ENCODE results near the gene KLF2. TPM values are rescaled to one million over a fixed set of nuclear protein-coding genes. Genes with fewer than 3 reads are reported as not detected.
A peak's percentile ranks its signal among the peaks of the same experiment; 100 is the strongest.

The KLF2 gene
- total RNA-seq, 1 donor from 2014 or later = 65.2 TPM

DNA sequence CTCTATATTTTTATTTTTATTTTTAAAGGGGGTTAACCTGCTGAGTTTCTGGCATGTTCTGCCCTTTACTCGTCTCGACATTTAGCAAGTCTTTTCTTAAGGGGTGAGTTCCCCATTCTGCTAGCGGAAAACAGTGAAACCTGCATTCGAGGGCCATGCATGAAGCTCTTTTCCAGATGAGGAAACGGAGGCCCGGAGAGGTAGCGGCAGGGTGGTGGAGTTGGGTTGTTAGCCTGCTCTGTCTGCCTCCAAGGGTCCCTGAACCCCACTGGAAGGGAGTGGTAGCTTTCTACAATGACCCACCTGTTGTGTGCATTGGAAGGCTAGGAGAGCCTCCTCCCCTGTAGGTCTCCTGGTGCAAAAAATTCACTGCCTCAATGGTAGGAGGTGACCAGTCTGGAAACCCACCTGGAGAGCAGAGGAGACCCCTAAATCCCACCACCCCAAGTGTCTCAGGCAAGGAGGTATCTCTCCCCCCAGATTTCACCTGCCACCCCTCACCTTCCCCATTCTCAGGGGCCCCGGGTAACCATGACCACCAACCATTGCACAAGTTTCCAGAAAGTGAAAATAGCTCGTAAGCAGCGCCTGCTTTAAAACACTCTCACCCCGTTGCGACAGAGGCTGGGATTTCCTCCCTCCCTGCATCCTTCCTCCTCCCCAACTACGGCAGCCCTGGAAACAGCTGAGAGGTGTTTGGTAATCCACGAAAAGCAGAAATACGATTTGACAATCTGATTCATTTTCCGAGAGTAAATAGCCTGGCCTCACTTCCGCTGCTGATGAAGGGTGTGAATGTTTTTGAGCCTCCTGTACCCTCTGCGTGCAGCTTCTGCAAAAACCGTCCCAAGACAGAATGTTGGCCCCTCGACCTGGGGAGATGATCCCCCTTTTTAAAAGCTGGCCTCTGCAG, 3.5 kb downstream of the KLF2 start:
- peak overlapping the region; percentile 89 for H3K4me3 ChIP-seq
- H3K9me3 ChIP-seq (replicated peaks) = no peaks in the 10 kb centered on the region
- H3K27me3 ChIP-seq (ENCODE audit: low read depth) = no peaks in the 10 kb centered on the region
- peak; percentile 79 for DNase-seq
- intact Hi-C loops (cut with micrococcal nuclease) = no loop called here
- TF ChIP-seq, protein P1, sequence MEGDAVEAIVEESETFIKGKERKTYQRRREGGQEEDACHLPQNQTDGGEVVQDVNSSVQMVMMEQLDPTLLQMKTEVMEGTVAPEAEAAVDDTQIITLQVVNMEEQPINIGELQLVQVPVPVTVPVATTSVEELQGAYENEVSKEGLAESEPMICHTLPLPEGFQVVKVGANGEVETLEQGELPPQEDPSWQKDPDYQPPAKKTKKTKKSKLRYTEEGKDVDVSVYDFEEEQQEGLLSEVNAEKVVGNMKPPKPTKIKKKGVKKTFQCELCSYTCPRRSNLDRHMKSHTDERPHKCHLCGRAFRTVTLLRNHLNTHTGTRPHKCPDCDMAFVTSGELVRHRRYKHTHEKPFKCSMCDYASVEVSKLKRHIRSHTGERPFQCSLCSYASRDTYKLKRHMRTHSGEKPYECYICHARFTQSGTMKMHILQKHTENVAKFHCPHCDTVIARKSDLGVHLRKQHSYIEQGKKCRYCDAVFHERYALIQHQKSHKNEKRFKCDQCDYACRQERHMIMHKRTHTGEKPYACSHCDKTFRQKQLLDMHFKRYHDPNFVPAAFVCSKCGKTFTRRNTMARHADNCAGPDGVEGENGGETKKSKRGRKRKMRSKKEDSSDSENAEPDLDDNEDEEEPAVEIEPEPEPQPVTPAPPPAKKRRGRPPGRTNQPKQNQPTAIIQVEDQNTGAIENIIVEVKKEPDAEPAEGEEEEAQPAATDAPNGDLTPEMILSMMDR (IDR thresholded peaks at IDR 0.05; ENCODE audit: borderline replicate concordance) = no peak
- peaks cover 63% of the 10 kb centered on the region for H3K4me1 ChIP-seq
- H3K36me3 ChIP-seq = peaks cover 33% of the 10 kb centered on the region
- peak overlapping the region; percentile 96 for H3K27ac ChIP-seq (replicated peaks)

DNA sequence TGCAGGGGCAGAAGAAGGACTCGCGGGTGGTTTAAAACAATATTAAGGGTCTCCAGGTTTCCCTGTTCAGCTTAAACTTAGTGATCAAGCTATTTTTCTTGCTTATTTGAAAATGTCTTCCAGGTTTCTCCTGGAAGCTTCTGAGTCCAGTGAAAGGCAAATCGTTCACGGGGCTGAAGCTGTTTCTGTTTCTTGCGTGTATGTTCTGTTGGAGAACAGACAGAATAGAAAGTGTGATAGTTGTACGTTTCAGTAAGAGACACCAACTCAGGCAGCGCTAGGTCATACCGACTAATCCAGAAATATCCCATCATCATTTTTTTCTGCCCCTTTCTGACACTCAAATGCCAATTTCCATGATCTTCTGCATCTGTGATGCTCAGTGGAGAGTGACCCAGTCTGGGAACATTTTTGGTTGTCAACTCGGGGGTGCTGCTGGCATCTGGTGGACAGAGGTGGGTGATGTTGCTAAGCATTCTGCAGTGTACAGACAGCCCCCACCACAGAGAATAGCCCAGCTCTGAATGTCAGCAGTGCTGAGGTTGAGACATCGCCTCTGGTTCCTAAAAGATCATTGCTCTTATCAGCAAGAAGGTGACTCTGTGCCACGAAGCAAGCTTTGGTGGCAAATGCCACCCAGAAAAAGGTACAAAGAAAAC, 4.3 kb downstream of the KLF2 start:
- DNase-seq = no peak
- H3K4me1 ChIP-seq = peaks cover 61% of the 10 kb centered on the region
- intact Hi-C loops (cut with micrococcal nuclease) = no loop called here

DNA sequence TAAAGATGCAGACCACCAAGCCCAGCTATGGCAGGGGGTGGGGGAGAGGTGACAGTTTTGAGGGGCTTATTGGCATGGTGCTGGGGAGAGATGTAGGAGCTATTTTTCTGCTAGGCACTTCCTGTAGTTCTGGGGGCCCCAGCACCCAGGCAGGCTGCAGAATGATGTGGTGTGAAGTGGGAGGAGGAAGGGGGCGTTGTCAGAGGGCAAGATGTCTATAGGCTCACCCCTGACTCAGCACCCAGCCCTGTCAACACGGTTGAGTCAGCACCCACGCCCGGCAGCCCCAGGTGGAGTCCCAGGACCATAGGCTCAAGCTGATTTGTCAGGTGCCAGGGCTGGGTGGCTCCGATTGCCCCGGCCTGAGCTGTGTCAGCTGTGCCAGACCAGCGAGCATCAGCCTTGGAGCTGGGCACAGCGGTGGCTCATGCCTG, 5.8 kb downstream of the KLF2 start:
- peak overlapping the region; percentile 96 for H3K27ac ChIP-seq (replicated peaks)
- intact Hi-C loops (cut with micrococcal nuclease) = no loop called here
- peak; percentile 63 for DNase-seq
- no peaks in the 10 kb centered on the region for H3K27me3 ChIP-seq (ENCODE audit: low read depth)
- H3K4me1 ChIP-seq = peaks cover 52% of the 10 kb centered on the region
- H3K9me3 ChIP-seq (replicated peaks) = no peaks in the 10 kb centered on the region
- TF ChIP-seq, protein P1 (IDR thresholded peaks at IDR 0.05; ENCODE audit: borderline replicate concordance) = no peak
- H3K4me3 ChIP-seq = no peak overlapping the region
- H3K36me3 ChIP-seq = peaks cover 33% of the 10 kb centered on the region

More for the DNA sequence above, 4.3 kb downstream of the KLF2 start:
- Histone ChIP-seq H3K36me3 (peaks cover 33% of the 10 kb centered on the region), H3K27me3 (ENCODE audit: low read depth) (no peaks in the 10 kb centered on the region), H3K27ac (replicated peaks) (peak overlapping the region; percentile 96), H3K9me3 (replicated peaks) (no peaks in the 10 kb centered on the region), H3K4me3 (peak overlapping the region; percentile 89)
- TF ChIP-seq, protein P1 (IDR thresholded peaks at IDR 0.05; ENCODE audit: borderline replicate concordance) = peak; percentile 23

DNA sequence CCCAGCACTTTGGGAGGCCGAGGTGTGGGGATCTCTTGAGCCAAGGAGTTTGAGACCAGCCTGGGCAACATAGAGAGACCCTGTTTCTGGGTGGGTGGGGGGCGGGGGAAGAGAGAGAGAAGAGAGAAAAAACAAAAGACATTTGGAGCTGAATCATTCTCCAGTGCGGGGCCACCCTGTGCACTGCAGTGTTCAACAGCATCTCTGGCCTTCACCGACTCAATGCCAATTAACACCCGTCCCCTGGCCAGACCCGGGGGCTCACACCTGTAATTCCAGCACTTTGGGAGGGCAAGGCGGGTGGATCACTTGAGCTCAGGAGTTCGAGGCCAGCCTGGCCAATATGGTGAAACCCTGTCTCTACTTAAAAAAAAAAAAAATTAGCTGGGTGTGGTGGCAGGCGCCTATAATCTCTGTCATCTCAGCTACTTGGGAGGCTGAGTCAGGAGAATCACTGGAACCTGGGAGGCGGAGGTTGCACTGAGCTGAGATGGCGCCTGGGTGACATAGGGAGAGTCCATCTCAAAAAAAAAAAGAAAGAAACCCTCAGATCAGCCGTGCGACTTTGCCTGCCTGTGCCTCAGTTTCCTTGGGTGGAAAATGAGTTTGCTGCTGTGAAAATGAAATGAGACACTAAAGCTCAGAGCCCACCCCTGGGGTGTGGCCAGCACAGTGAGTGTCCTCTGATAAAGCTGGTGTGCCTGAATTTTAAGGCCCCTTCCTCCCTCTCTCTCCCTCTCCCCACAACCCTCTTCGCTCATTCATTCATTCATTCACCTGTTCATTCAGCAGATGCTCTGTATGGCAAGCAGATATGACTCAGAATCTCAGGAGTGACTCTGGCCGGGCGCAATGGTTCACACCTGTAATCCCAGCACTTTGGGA, 6.4 kb downstream of the KLF2 start:
- DNase-seq = no peak
- Histone ChIP-seq H3K4me1 (peaks cover 48% of the 10 kb centered on the region), H3K36me3 (peaks cover 29% of the 10 kb centered on the region), H3K9me3 (replicated peaks) (no peaks in the 10 kb centered on the region), H3K27me3 (ENCODE audit: low read depth) (no peaks in the 10 kb centered on the region), H3K27ac (replicated peaks) (peak overlapping the region; percentile 96), H3K4me3 (no peak overlapping the region)
- TF ChIP-seq, protein P1 (IDR thresholded peaks at IDR 0.05; ENCODE audit: borderline replicate concordance) = no peak
- intact Hi-C loops (cut with micrococcal nuclease) = no loop called here

DNA sequence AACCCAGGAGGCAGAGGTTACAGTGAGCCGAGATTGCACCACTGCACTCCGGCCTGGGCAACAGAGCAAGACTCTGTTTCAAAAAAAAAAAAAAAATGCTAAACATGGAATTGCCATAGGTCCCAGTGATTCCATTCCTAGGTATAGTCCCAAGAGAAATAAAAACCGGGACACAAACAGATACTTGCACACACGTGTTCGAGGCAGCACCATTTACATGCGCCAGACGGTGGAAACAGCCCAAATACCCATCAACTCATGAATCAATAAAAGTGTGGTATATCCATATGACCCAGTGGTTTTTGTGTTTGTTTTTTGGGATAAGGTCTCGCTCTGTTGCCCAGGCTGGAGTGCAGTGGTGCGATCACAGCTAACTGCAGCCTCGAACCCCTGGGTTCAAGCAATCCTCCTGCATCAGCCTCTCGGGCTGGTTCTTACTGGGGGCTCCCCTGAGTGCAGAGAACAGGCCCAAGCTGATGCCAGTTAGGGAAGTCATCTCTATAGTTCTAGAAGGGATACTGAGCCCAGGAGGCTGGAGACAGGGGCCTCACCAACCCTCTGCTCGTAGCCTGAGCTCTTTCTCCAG, 8.5 kb downstream of the KLF2 start:
- Histone ChIP-seq H3K27ac (replicated peaks) (peak overlapping the region; percentile 12), H3K36me3 (peaks cover 9% of the 10 kb centered on the region), H3K9me3 (replicated peaks) (no peaks in the 10 kb centered on the region), H3K27me3 (ENCODE audit: low read depth) (no peaks in the 10 kb centered on the region), H3K4me3 (no peak overlapping the region), H3K4me1 (peaks cover 30% of the 10 kb centered on the region)
- intact Hi-C loops (cut with micrococcal nuclease) = no loop called here
- TF ChIP-seq, protein P1 (IDR thresholded peaks at IDR 0.05; ENCODE audit: borderline replicate concordance) = no peak
- DNase-seq = no peak
